Activated CD4-positive, alpha-beta T cell treated with anti-CD3 and anti-CD28 coated beads, Interleukin-2, amount 50 U/mL, for 1 hour (primary cell): ENCODE data around the gene USP47.

Experiments used
- DNase-seq: peaks from one replicate; pipeline ENCODE4 v3.0.0-alpha.2; 2020

USP47 gene

GRCh38 chr11:11967669-11968510, 126.1 kb downstream of the USP47 start:
- DNase-seq: no peak

GRCh38 chr11:11968511-11969280, 126.9 kb downstream of the USP47 start:
- no peak for DNase-seq

- DNase-seq: no peak
Observed at GRCh38 chr11:11969380-11970215, 127.8 kb downstream of the USP47 start.

GRCh38 chr11:11970556-11970955, 128.8 kb downstream of the USP47 start:
- no peak for DNase-seq

- DNase-seq: no peak
Observed at GRCh38 chr11:11971906-11972547, 130.3 kb downstream of the USP47 start.

GRCh38 chr11:11972730-11973341, 131.1 kb downstream of the USP47 start:
- no peak for DNase-seq

GRCh38 chr11:11973361-11973800, 131.6 kb downstream of the USP47 start:
- DNase-seq: no peak

GRCh38 chr11:11973866-11974265, 132.1 kb downstream of the USP47 start:
- DNase-seq: no peak

GRCh38 chr11:11975201-11976092, 133.7 kb downstream of the USP47 start:
- no peak for DNase-seq

- DNase-seq: no peak
Observed at GRCh38 chr11:11976481-11977127, 134.8 kb downstream of the USP47 start.

GRCh38 chr11:11977206-11977938, 135.6 kb downstream of the USP47 start:
- no peak for DNase-seq

- DNase-seq: no peak
Observed at GRCh38 chr11:11978098-11978637, 136.4 kb downstream of the USP47 start.

- DNase-seq: no peak
Observed at GRCh38 chr11:11978792-11979487, 137.2 kb downstream of the USP47 start.

GRCh38 chr11:11979488-11980117, 137.8 kb downstream of the USP47 start:
- DNase-seq: no peak

GRCh38 chr11:11980200-11980599, 138.4 kb downstream of the USP47 start:
- DNase-seq: no peak

GRCh38 chr11:11980841-11981308, 139.1 kb downstream of the USP47 start:
- DNase-seq: no peak

- no peak for DNase-seq
Observed at GRCh38 chr11:11981364-11981763, 139.6 kb downstream of the USP47 start.

- no peak for DNase-seq
Observed at GRCh38 chr11:11981840-11982239, 140.1 kb downstream of the USP47 start.
